SK-N-SH (cell line): ENCODE measurements around the gene DCHS1.

Source experiments
- EP300 ChIP-seq, 2 experiments: IDR thresholded peaks; 2 replicates each; pipeline versions ENCODE4 v1.4.0 to v1.6.1; 2012; ENCODE audit warnings: borderline replicate concordance in 1 of 2, low read depth in 1 of 2, low read length in 1 of 2
- MAX ChIP-seq: IDR thresholded peaks from 2 replicates; pipeline ENCODE4 v1.4.0; 2012; ENCODE audit warnings: low read depth
- MEF2A ChIP-seq: IDR thresholded peaks from 2 replicates; pipeline ENCODE4 v1.4.0; 2012; ENCODE audit warnings: low read depth, borderline replicate concordance
- MXI1 ChIP-seq: IDR thresholded peaks from 2 replicates; pipeline ENCODE4 v1.6.1; 2012; ENCODE audit warnings: mild to moderate bottlenecking, low read depth, low read length, improper control_type of control experiment
- NFIC ChIP-seq: IDR thresholded peaks from 2 replicates; pipeline ENCODE4 v1.4.0; 2012; ENCODE audit warnings: borderline replicate concordance
- REST ChIP-seq: IDR thresholded peaks from 2 replicates; pipeline ENCODE4 v1.6.1; 2012; ENCODE audit warnings: mild to moderate bottlenecking, low read depth, low read length, moderate library complexity
- RFX5 ChIP-seq: IDR thresholded peaks from 2 replicates; pipeline ENCODE4 v1.6.1; 2012; ENCODE audit warnings: mild to moderate bottlenecking, improper control_type of control experiment, low read length
- TAF1 ChIP-seq: IDR thresholded peaks from 2 replicates; pipeline ENCODE4 v1.6.1; 2012; ENCODE audit warnings: low read depth, mild to moderate bottlenecking, low read length, moderate library complexity, borderline replicate concordance
- TF ChIP-seq, protein P1 (sequence below): fragments of 200-600 bp; sonication (generic); IDR thresholded peaks from 2 replicates; pipeline ENCODE4 v1.6.1; 2017; ENCODE audit warnings: antibody characterized with exemption, mild to moderate bottlenecking, moderate library complexity
- TF ChIP-seq, protein P2 (sequence below): fragments of 150-350 bp; IDR thresholded peaks from 2 replicates; pipeline ENCODE4 v1.6.1; 2016; ENCODE audit warnings: mild to moderate bottlenecking, low read depth, low read length
- TF ChIP-seq, protein P3 (sequence below): IDR thresholded peaks from 2 replicates; pipeline ENCODE4 v1.4.0; 2012; ENCODE audit warnings: low read depth, borderline replicate concordance

GRCh38 chr11:6584528-6584927, 71.1 kb downstream of the DCHS1 start:
- TF ChIP-seq, protein P1, sequence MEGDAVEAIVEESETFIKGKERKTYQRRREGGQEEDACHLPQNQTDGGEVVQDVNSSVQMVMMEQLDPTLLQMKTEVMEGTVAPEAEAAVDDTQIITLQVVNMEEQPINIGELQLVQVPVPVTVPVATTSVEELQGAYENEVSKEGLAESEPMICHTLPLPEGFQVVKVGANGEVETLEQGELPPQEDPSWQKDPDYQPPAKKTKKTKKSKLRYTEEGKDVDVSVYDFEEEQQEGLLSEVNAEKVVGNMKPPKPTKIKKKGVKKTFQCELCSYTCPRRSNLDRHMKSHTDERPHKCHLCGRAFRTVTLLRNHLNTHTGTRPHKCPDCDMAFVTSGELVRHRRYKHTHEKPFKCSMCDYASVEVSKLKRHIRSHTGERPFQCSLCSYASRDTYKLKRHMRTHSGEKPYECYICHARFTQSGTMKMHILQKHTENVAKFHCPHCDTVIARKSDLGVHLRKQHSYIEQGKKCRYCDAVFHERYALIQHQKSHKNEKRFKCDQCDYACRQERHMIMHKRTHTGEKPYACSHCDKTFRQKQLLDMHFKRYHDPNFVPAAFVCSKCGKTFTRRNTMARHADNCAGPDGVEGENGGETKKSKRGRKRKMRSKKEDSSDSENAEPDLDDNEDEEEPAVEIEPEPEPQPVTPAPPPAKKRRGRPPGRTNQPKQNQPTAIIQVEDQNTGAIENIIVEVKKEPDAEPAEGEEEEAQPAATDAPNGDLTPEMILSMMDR = no peak
- no peak for TF ChIP-seq MEF2A
- no peak for TF ChIP-seq REST
- TF ChIP-seq, protein P2, sequence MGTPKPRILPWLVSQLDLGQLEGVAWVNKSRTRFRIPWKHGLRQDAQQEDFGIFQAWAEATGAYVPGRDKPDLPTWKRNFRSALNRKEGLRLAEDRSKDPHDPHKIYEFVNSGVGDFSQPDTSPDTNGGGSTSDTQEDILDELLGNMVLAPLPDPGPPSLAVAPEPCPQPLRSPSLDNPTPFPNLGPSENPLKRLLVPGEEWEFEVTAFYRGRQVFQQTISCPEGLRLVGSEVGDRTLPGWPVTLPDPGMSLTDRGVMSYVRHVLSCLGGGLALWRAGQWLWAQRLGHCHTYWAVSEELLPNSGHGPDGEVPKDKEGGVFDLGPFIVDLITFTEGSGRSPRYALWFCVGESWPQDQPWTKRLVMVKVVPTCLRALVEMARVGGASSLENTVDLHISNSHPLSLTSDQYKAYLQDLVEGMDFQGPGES = no peak
- TF ChIP-seq EP300 (IDR thresholded peaks at IDR 0.05; ENCODE audit: borderline replicate concordance in 1 of 2, low read depth in 1 of 2, low read length in 1 of 2) = no peak
- TF ChIP-seq MXI1 = no peak
- no peak for TF ChIP-seq TAF1
- TF ChIP-seq MAX = no peak
- TF ChIP-seq NFIC = no peak
- no peak for TF ChIP-seq RFX5
- TF ChIP-seq, protein P3, sequence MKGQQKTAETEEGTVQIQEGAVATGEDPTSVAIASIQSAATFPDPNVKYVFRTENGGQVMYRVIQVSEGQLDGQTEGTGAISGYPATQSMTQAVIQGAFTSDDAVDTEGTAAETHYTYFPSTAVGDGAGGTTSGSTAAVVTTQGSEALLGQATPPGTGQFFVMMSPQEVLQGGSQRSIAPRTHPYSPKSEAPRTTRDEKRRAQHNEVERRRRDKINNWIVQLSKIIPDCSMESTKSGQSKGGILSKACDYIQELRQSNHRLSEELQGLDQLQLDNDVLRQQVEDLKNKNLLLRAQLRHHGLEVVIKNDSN = no peak
